ENCODE data around the gene ZACN. TPM values are rescaled to one million over a fixed set of nuclear protein-coding genes. Genes with fewer than 3 reads are reported as not detected.
"Not testable (repeated sequence)": the region's sequence is repeated elsewhere in the genome, so short reads cannot be mapped to it uniquely, and the experiment has no call there.

Gene ZACN
- total RNA-seq, 4 donors from 2014 or later, result not detected

GRCh38 chr17:76077584-76078110, 1.3 kb upstream of the ZACN start:
- Histone ChIP-seq H3K4me3 (no peak overlapping the region), H3K27ac (no peak overlapping the region), H3K36me3 (no peaks in the 10 kb centered on the region), H3K4me1 (peaks cover 0 to 13% of the 10 kb centered on the region in 2 donors), H3K27me3 (peaks cover 36 to 46% of the 10 kb centered on the region in 2 donors), H3K9me3 (no peaks in the 10 kb centered on the region)
- TF ChIP-seq POLR2A (IDR thresholded peaks at IDR 0.05), result no peak
- TF ChIP-seq, protein P1, sequence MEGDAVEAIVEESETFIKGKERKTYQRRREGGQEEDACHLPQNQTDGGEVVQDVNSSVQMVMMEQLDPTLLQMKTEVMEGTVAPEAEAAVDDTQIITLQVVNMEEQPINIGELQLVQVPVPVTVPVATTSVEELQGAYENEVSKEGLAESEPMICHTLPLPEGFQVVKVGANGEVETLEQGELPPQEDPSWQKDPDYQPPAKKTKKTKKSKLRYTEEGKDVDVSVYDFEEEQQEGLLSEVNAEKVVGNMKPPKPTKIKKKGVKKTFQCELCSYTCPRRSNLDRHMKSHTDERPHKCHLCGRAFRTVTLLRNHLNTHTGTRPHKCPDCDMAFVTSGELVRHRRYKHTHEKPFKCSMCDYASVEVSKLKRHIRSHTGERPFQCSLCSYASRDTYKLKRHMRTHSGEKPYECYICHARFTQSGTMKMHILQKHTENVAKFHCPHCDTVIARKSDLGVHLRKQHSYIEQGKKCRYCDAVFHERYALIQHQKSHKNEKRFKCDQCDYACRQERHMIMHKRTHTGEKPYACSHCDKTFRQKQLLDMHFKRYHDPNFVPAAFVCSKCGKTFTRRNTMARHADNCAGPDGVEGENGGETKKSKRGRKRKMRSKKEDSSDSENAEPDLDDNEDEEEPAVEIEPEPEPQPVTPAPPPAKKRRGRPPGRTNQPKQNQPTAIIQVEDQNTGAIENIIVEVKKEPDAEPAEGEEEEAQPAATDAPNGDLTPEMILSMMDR (IDR thresholded peaks at IDR 0.05), result no peak
- intact Hi-C loops (cut with DNase I; ENCODE audit: low total_unique reads), result no loop called here
- DNase-seq, result no peak

DNA sequence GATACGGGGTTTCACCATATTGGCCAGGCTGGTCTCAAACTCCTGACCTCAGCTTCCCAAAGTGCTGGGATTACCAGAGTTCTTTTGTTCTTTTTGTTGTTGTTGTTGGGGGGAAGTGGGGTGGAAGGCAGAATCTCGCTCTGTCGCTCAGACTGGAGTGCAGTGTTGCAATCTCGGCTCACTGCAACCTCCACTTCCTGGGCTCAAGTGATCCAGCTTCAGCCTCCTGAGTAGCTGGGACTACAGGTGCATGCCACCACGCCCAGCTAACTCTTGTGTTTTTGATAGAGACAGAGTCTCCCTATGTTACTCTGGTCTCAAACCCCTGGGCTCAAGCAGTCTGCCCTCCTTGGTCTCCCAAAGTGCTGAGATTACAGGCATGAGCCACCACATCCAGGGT, 612 bp upstream of the ZACN start:
- H3K9me3 ChIP-seq; H3K27ac ChIP-seq; DNase-seq; intact Hi-C loops (cut with DNase I; ENCODE audit: low total_unique reads); H3K4me3 ChIP-seq; H3K36me3 ChIP-seq: not testable (repeated sequence)
- Histone ChIP-seq H3K27me3 (peaks cover 36 to 46% of the 10 kb centered on the region in 2 donors), H3K4me1 (peaks cover 0 to 13% of the 10 kb centered on the region in 2 donors)

- TF ChIP-seq, protein P1 (IDR thresholded peaks at IDR 0.05), result no peak
- no peak for TF ChIP-seq POLR2A (IDR thresholded peaks at IDR 0.05)
- Histone ChIP-seq H3K36me3 (no peaks in the 10 kb centered on the region), H3K27ac (no peak overlapping the region), H3K27me3 (peaks cover 28 to 36% of the 10 kb centered on the region in 2 donors), H3K4me1 (peaks cover 0 to 10% of the 10 kb centered on the region in 2 donors), H3K9me3 (no peaks in the 10 kb centered on the region), H3K4me3 (no peak overlapping the region)
- no peak for DNase-seq
- intact Hi-C loops (cut with DNase I; ENCODE audit: low total_unique reads), result no loop called here
Measured at GRCh38 chr17:76079535-76079955, 563 bp downstream of the ZACN start.

DNA sequence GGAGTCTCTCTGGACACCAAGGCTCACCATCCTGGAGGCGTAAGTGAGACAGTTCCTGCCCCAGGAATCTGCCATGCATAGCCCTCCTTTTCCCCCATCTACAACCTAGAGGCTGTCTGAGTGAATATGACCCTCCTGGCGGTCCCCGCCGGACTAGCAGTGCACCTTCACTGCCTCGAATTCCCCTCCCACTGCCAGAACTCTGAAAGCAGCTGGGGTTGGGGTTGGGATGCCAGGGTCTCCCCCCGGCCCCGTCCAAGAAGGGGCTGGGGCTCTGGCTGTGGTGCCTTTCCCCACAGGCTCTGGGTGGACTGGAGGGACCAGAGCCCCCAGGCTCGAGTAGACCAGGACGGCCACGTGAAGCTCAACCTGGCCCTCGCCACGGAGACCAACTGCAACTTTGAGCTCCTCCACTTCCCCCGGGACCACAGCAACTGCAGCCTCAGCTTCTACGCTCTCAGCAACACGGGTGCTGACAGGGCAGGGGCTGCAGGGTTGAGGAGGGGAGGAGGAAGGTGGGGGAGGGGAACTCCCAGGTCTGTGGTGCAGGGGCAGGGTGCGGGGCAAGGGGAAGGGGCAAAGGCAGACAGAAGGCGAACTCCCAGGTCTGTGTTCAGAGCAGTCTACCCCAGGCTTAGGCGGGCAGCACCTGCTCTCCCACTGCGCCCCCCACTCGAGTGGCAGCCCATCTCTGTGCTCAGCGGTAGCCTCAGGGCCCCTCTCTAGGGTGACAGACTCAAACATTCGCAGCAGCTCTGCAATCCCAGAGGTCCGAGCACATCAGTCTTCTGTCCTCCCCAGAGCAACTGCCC, 1.2 kb downstream of the ZACN start:
- no peak overlapping the region for H3K4me3 ChIP-seq
- peaks cover 22 to 33% of the 10 kb centered on the region in 2 donors for H3K27me3 ChIP-seq
- no peak overlapping the region for H3K27ac ChIP-seq
- intact Hi-C loops (cut with DNase I; ENCODE audit: low total_unique reads), result no loop called here
- H3K36me3 ChIP-seq, result no peaks in the 10 kb centered on the region
- peaks cover 0 to 4% of the 10 kb centered on the region in 2 donors for H3K4me1 ChIP-seq
- TF ChIP-seq POLR2A (IDR thresholded peaks at IDR 0.05), result no peak
- TF ChIP-seq, protein P1 (IDR thresholded peaks at IDR 0.05), result no peak
- H3K9me3 ChIP-seq, result no peaks in the 10 kb centered on the region
- DNase-seq, result no peak

DNA sequence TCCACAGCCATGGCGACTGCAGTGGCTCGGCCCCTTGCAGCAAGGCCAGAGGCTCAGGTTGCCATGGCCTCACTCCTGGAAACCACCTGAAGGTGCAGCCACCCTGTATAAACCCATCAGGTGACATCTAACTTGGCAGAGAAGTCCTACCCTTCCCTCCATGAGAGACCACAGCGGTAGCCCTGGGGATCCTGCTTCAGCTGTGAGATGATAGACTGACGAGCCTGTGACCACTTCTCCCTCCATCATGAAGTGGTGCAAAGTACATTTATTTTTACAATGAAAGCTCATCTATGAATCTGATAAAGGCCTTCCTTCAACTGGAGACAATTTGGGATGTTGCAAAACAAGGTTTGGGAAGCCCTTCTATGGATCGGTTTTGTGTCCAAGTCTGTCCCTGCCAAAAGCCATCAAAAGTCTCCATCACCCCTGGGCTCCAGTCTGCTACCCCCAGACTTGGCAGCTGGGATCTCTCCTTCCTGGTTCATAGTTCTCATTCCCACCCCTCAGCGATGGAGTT, 1.8 kb downstream of the ZACN start:
- H3K4me1 ChIP-seq, result no peaks in the 10 kb centered on the region
- intact Hi-C loops (cut with DNase I; ENCODE audit: low total_unique reads), result no loop called here
- no peak for DNase-seq
- H3K36me3 ChIP-seq, result no peaks in the 10 kb centered on the region
- H3K9me3 ChIP-seq, result no peaks in the 10 kb centered on the region
- no peak overlapping the region for H3K27ac ChIP-seq
- H3K27me3 ChIP-seq, result peaks cover 15 to 27% of the 10 kb centered on the region in 2 donors
- H3K4me3 ChIP-seq, result no peak overlapping the region
- no peak for TF ChIP-seq POLR2A (IDR thresholded peaks at IDR 0.05)
- TF ChIP-seq, protein P1 (IDR thresholded peaks at IDR 0.05), result no peak

All from uterus (tissue), 4 donors.